HepG2 (cell line): ENCODE measurements around the gene HPD. TPM values are rescaled to one million over a fixed set of nuclear protein-coding genes. Genes with fewer than 3 reads are reported as not detected.

ENCODE experiments used
- ATAC-seq: fragments of 200-7000 bp; cut with Tn5 transposase; 3 replicates; pipeline ENCODE4 v1.9.1; 2020; ENCODE audit warnings: mild to moderate bottlenecking, moderate library complexity
- BruUV-seq: library from RNA; stranded (reverse); fragments of 400-500 nt; replicated peaks from 2 replicates; lab custom pipeline; 2021; lab: Mats Ljungman, UMichigan
- CTCF ChIA-PET: fragments of 300-600 bp; formaldehyde crosslinking; extraction: SDS; loops from one replicate; lab custom pipeline; 2021; ENCODE audit warnings: low total read pairs, inconsistent platforms, low intra/inter-chr PET ratio; lab: Yijun Ruan, JAX
- POLR2A ChIA-PET: fragments of 350-600 bp; sonication (Branson Sonifier 250); formaldehyde crosslinking; loops from one replicate; lab custom pipeline; 2020; ENCODE audit warnings: antibody characterized with exemption, inconsistent platforms; lab: Yijun Ruan, JAX
- DNase-seq: peaks from one replicate; pipeline ENCODE4 v3.0.0-alpha.2; 2015; ENCODE audit warnings: low spot score
- FAIRE-seq: peaks from 3 replicates; lab custom pipeline; 2011; peaks lifted over from hg19 to GRCh38; lab: Jason Lieb, UNC
- H2AFZ ChIP-seq: one replicate; pipeline ENCODE4 v1.6.1; 2011; ENCODE audit warnings: low read length, inconsistent platforms
- H3K27ac ChIP-seq: fragments of 300-600 bp; 3 replicates; pipeline ENCODE4 v1.8.0; 2011; ENCODE audit warnings: mixed run types, mild to moderate bottlenecking, mixed read lengths, low read length, inconsistent platforms; ENCODE audit not compliant: insufficient read depth; ENCODE audit errors: extremely low read length
- H3K27me3 ChIP-seq, 2 experiments: fragments of 200-600 bp in 1 of 2; 2 replicates in 1 of 2; 3 replicates in 1 of 2; pipeline versions ENCODE4 v1.6.0 to v1.8.0; 2011; ENCODE audit warnings: low read length in 2 of 2, mild to moderate bottlenecking in 2 of 2, moderate library complexity in 2 of 2, inconsistent platforms in 1 of 2; ENCODE audit not compliant: insufficient read depth in 2 of 2, control insufficient read depth in 1 of 2
- H3K36me3 ChIP-seq, 2 experiments: fragments of 200-600 bp in 1 of 2; replicated peaks in 1 of 2; 2 replicates in 1 of 2; 3 replicates in 1 of 2; pipeline versions ENCODE4 v1.5.1 to v1.8.0; 2011; ENCODE audit warnings: low read length in 2 of 2, inconsistent platforms in 1 of 2; ENCODE audit not compliant: insufficient read depth in 2 of 2, control insufficient read depth in 1 of 2
- H3K4me1 ChIP-seq: 2 replicates; pipeline ENCODE4 v1.5.1; 2012; ENCODE audit warnings: low read length, inconsistent platforms; ENCODE audit not compliant: insufficient read depth
- H3K4me2 ChIP-seq: 2 replicates; pipeline ENCODE4 v1.6.0; 2011; ENCODE audit warnings: low read depth, low read length, inconsistent platforms
- H3K4me3 ChIP-seq, 3 experiments: fragments of 200-600 bp in 1 of 3; sonication (generic), shearing (Covaris generic) in 1 of 3; replicated peaks in 1 of 3; 2 replicates each; pipeline ENCODE4 v1.5.1; 2011 to 2016; ENCODE audit warnings: low read length in 3 of 3, inconsistent platforms in 2 of 3, low read depth in 2 of 3, mild to moderate bottlenecking in 2 of 3, control low read depth in 1 of 3, mixed read lengths in 1 of 3; ENCODE audit not compliant: insufficient read depth in 1 of 3
- H3K79me2 ChIP-seq: one replicate; pipeline ENCODE4 v1.6.1; 2011; ENCODE audit warnings: low read length, inconsistent platforms; ENCODE audit not compliant: insufficient read depth
- H3K9ac ChIP-seq: 2 replicates; pipeline ENCODE4 v1.6.0; 2011; ENCODE audit warnings: mild to moderate bottlenecking, low read depth, low read length, inconsistent platforms; ENCODE audit not compliant: insufficient read depth
- H3K9me3 ChIP-seq: 2 replicates; pipeline ENCODE4 v1.5.1; 2012; ENCODE audit warnings: mild to moderate bottlenecking, low read length
- H4K20me1 ChIP-seq: 2 replicates; pipeline ENCODE4 v1.6.0; 2011; ENCODE audit warnings: inconsistent platforms, mild to moderate bottlenecking, low read length, moderate library complexity; ENCODE audit not compliant: insufficient read depth
- CEBPG ChIP-seq: IDR thresholded peaks from 2 replicates; pipeline ENCODE4 v1.6.1; 2016
- HBP1 ChIP-seq: IDR thresholded peaks from 2 replicates; pipeline ENCODE4 v1.6.1; 2016; ENCODE audit warnings: low read depth, control low read depth
- ISX ChIP-seq: sonication (generic); formaldehyde crosslinking; conservative IDR thresholded peaks from 2 replicates; pipeline ENCODE4 v1.5.0; 2020; ENCODE audit warnings: missing genetic modification reagents
- PCBP1 ChIP-seq: fragments of 200-400 bp; formaldehyde crosslinking; IDR thresholded peaks from 2 replicates; pipeline ENCODE4 v1.6.1; 2017; ENCODE audit warnings: mild to moderate bottlenecking, low read depth, low read length, borderline replicate concordance
- POLR2A ChIP-seq, 2 experiments: IDR thresholded peaks; 2 replicates each; pipeline ENCODE4 v1.6.1; 2011; ENCODE audit warnings: low read depth in 2 of 2, low read length in 2 of 2, mild to moderate bottlenecking in 1 of 2, moderate library complexity in 1 of 2; ENCODE audit not compliant: insufficient read depth in 1 of 2
- THAP9 ChIP-seq: sonication (generic); formaldehyde crosslinking; IDR thresholded peaks from 2 replicates; pipeline ENCODE4; 2020; ENCODE audit warnings: missing genetic modification reagents, mild to moderate bottlenecking, borderline replicate concordance
- THRA ChIP-seq: sonication (generic); formaldehyde crosslinking; IDR thresholded peaks from 2 replicates; pipeline ENCODE4 v1.4.0; 2020; ENCODE audit warnings: missing genetic modification reagents, borderline replicate concordance
- ZBTB26 ChIP-seq: IDR thresholded peaks from 2 replicates; pipeline ENCODE4 v1.6.1; 2016; ENCODE audit warnings: missing compliant biosample characterization, missing genetic modification reagents, borderline replicate concordance
- ZMYM4 ChIP-seq: sonication (generic); formaldehyde crosslinking; IDR thresholded peaks from 2 replicates; pipeline ENCODE4 v1.8.1; 2023; ENCODE audit warnings: mild to moderate bottlenecking, missing genetic modification reagents
- ZNF350 ChIP-seq: sonication (generic); formaldehyde crosslinking; IDR thresholded peaks from 2 replicates; pipeline ENCODE4 v1.4.0; 2020; ENCODE audit warnings: mild to moderate bottlenecking, low read depth, missing genetic modification reagents, borderline replicate concordance
- ZNF598 ChIP-seq: sonication (generic); formaldehyde crosslinking; IDR thresholded peaks from 2 replicates; pipeline ENCODE4 v1.5.1; 2020; ENCODE audit warnings: mild to moderate bottlenecking, missing genetic modification reagents, borderline replicate concordance
- ZNF883 ChIP-seq: sonication (generic); formaldehyde crosslinking; IDR thresholded peaks from 2 replicates; pipeline ENCODE4 v1.5.1; 2020; ENCODE audit warnings: mild to moderate bottlenecking, missing genetic modification reagents; ENCODE audit errors: not compliant biosample characterization
- WGBS: methylation state at CpG from one replicate; pipeline ENCODE4 v1.1.6; 2017; ENCODE audit warnings: low lambda C conversion rate; 5-methylcytosine and 5-hydroxymethylcytosine counted together
- in situ Hi-C: cut with HindIII; loops from 2 replicates; pipeline ENCODE4 v1.10.0; 2017; ENCODE audit warnings: low pct_unique_long_range_greater_than_20kb; ENCODE audit not compliant: extremely low pct_ligation_motif_present
- intact Hi-C: fragments of 100-400 bp; cut with micrococcal nuclease; formaldehyde crosslinking; loops from one replicate; pipeline ENCODE4 v1.10.0; 2022; ENCODE audit not compliant: unreplicated experiment
- polyA plus RNA-seq, 8 experiments: library from polyadenylated mRNA; depleted of rRNA in 3 of 8; stranded (reverse) in 7 of 8; unstranded in 1 of 8; fragments of >200 nt; fragmentation: Illumina TruSeq in 4 of 8; extraction: Trizol in 4 of 8; gene quantifications; 2 replicates each; pipeline versions ENCODE4 v1.2.1 to v1.2.3, GENCODE V29; 2011 to 2016; ENCODE audit warnings: low read depth in 4 of 8, missing spikeins in 1 of 8, mixed read lengths in 1 of 8; ENCODE audit not compliant: insufficient read depth in 1 of 8
- total RNA-seq, 5 experiments: library from RNA; depleted of rRNA; stranded (reverse); fragments of >200 nt; fragmentation: Illumina TruSeq; extraction: Trizol; gene quantifications; 2 replicates each; pipeline ENCODE4 v1.2.3, GENCODE V29; 2016; ENCODE audit warnings: low read depth in 1 of 5
- TF ChIP-seq, protein P1 (sequence below): sonication (generic); formaldehyde crosslinking; conservative IDR thresholded peaks from 2 replicates; pipeline ENCODE4 v1.8.0; 2022; ENCODE audit warnings: missing genetic modification reagents

Gene HPD
- total and polyA plus RNA-seq, 2 of the 13 experiments (the other 11 are each of a cell fraction or from before 2014, with no cell fraction given), result 120 to 195 TPM

DNA sequence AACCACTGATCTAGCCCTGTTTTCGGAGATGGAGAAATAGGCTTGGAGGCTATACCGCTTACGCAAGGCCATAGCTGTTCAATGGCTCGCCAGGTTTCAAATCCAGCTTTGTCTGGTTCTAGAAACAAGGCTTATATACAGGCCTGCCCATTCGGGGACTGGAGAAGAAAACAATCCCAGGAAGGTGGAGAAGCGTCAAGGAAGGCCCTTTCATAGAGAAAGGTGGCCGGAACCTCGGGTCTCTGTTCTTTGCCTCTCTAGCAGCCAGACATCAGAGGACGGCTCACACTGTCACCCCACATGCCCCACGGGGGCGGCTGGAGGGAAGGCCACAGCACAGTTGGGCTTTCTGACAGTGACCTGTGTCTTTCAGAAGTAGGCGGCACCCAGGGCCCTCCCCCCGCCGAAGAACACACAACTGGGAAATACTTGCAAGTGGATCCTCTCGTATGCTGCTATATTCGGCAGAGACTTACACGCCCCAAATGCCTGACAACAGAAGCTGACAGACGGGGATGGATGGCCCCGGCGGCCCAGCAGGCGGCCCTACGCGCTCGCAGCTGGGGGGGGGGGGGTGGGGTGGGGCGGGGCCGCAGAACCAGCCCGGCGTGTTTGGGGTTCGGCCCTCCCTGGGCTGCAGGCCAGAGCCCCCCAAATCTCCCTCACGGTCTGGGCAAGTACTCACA is 59.4 kb downstream of the HPD start:
- H3K79me2 ChIP-seq, result peaks cover 51% of the 10 kb centered on the region
- FAIRE-seq, result peak; percentile 44
- intact Hi-C loops (no loop called here), in situ Hi-C loops (no loop called here)
- H3K27ac ChIP-seq, result peak overlapping the region; percentile 99
- peaks cover 54% of the 10 kb centered on the region for H3K4me1 ChIP-seq
- no peaks in the 10 kb centered on the region for H3K27me3 ChIP-seq
- peak; percentile 77 for DNase-seq
- no peaks in the 10 kb centered on the region; a peak in 1 of 5 replicates for H3K36me3 ChIP-seq
- H3K9me3 ChIP-seq, result no peaks in the 10 kb centered on the region
- WGBS, result 31% methylated on average over 5 of the region's 30 CpGs
- H4K20me1 ChIP-seq, result no peaks in the 10 kb centered on the region
- peak overlapping the region; percentile 98 for H3K9ac ChIP-seq
- H2AFZ ChIP-seq, result no peak overlapping the region
- peak overlapping the region; percentile 96 for H3K4me2 ChIP-seq
- CTCF ChIA-PET, result interaction anchor here (1.5 kb wide), 1 partner anchor 13 kb away, joined by 5 read pairs; no protein-coding TSS in a partner anchor
- BruUV-seq, result no TSS peak
- POLR2A ChIA-PET, result interaction anchor here (1.3 to 14.5 kb wide), 6 partner anchors 2 to 172 kb away, joined by 3 to 393 read pairs (median 17); partner anchors contain the start of genes PSMD9, RHOF and SETD1B
- H3K4me3 ChIP-seq, result peak overlapping the region; percentile 59 to 79 (median 71)
- peak; percentile 1; the same call in 1 of the 3 replicates for ATAC-seq
- TF ChIP-seq PCBP1, result peak; percentile 96
- TF ChIP-seq ZNF350, result 0 out of 2 replicates have a peak, but pooled peaks have one; percentile 4
- TF ChIP-seq ZBTB26, result no peak
- TF ChIP-seq, protein P1, sequence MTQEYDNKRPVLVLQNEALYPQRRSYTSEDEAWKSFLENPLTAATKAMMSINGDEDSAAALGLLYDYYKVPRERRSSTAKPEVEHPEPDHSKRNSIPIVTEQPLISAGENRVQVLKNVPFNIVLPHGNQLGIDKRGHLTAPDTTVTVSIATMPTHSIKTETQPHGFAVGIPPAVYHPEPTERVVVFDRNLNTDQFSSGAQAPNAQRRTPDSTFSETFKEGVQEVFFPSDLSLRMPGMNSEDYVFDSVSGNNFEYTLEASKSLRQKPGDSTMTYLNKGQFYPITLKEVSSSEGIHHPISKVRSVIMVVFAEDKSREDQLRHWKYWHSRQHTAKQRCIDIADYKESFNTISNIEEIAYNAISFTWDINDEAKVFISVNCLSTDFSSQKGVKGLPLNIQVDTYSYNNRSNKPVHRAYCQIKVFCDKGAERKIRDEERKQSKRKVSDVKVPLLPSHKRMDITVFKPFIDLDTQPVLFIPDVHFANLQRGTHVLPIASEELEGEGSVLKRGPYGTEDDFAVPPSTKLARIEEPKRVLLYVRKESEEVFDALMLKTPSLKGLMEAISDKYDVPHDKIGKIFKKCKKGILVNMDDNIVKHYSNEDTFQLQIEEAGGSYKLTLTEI (CRISPR knock-in tag), result no peak
- 0 out of 2 replicates have a peak, but pooled peaks have one; percentile 36 for TF ChIP-seq CEBPG (CRISPR knock-in tag)
- no peak; a peak in 1 of 4 replicates for TF ChIP-seq POLR2A (IDR thresholded peaks at IDR 0.05; ENCODE audit: insufficient read depth in 1 of 2, low read depth in 2 of 2, low read length in 2 of 2)
- TF ChIP-seq THRA (CRISPR knock-in tag), result peak; percentile 62; the same call in 1 of the 2 replicates
- TF ChIP-seq ZNF883, result no peak
- TF ChIP-seq ZNF598, result no peak
- TF ChIP-seq ISX (CRISPR knock-in tag), result no peak
- TF ChIP-seq ZMYM4 (CRISPR knock-in tag), result 0 out of 2 replicates have a peak, but pooled peaks have one; percentile 2
- TF ChIP-seq THAP9 (CRISPR knock-in tag), result peak; percentile 61; the same call in 1 of the 2 replicates
- TF ChIP-seq HBP1 (CRISPR knock-in tag), result peak; percentile 11; the same call in 1 of the 2 replicates
